Left forelimb (tissue), 1 donor: Measurements from ENCODE around the gene SH3BP2.

Experiments
- DNase-seq: peaks from one replicate; pipeline ENCODE4 v3.0.0-alpha.2; 2018; ENCODE audit warnings: low spot score

SH3BP2 gene

GRCh38 chr4:2878346-2878745 is 85.5 kb downstream of the SH3BP2 start:
- DNase-seq, result no peak

- DNase-seq, result no peak
These were observed 86.1 kb downstream of the SH3BP2 start for GRCh38 chr4:2879026-2879425.

- no peak for DNase-seq
These were observed 88.5 kb downstream of the SH3BP2 start for GRCh38 chr4:2881431-2881830.

- no peak for DNase-seq
These were observed 89.5 kb downstream of the SH3BP2 start for GRCh38 chr4:2882341-2882740.

- DNase-seq, result no peak
These were observed 93.3 kb downstream of the SH3BP2 start for GRCh38 chr4:2886161-2886560.

- DNase-seq, result no peak
These were observed 93.7 kb downstream of the SH3BP2 start for GRCh38 chr4:2886622-2887021.

GRCh38 chr4:2887343-2887742 is 94.5 kb downstream of the SH3BP2 start:
- no peak for DNase-seq

GRCh38 chr4:2888886-2889285 is 96.0 kb downstream of the SH3BP2 start:
- no peak for DNase-seq
